H9 (cell line): ENCODE data around the gene KLHL34. TPM values are rescaled to one million over a fixed set of nuclear protein-coding genes. Genes with fewer than 3 reads are reported as not detected.

ENCODE experiments used
- DNase-seq: peaks from one replicate; pipeline ENCODE4 v3.0.0-alpha.2; 2017
- H2AFZ ChIP-seq: one replicate; pipeline ENCODE4 v1.6.1; 2013; ENCODE audit warnings: mild to moderate bottlenecking, low read length, control low read depth, moderate library complexity
- H2AK5ac ChIP-seq: 2 replicates; pipeline ENCODE4 v1.6.1; 2013; ENCODE audit warnings: low read length, control low read depth, mixed read lengths; ENCODE audit not compliant: insufficient read length
- H2BK120ac ChIP-seq: one replicate; pipeline ENCODE4 v1.6.1; 2013; ENCODE audit warnings: low read depth, mild to moderate bottlenecking, low read length, control low read depth, inconsistent platforms; ENCODE audit not compliant: poor library complexity, severe bottlenecking
- H2BK12ac ChIP-seq: 2 replicates; pipeline ENCODE4 v1.6.1; 2013; ENCODE audit warnings: low read length, control low read depth, mixed read lengths, low read depth; ENCODE audit not compliant: insufficient read length
- H2BK15ac ChIP-seq: 2 replicates; pipeline ENCODE4 v1.6.1; 2013; ENCODE audit warnings: low read depth, low read length, control low read depth
- H2BK20ac ChIP-seq: one replicate; pipeline ENCODE4 v1.6.1; 2013; ENCODE audit warnings: low read depth, mild to moderate bottlenecking, low read length, control low read depth, inconsistent platforms; ENCODE audit not compliant: poor library complexity, severe bottlenecking
- H2BK5ac ChIP-seq: 2 replicates; pipeline ENCODE4 v1.6.1; 2013; ENCODE audit warnings: low read length, control low read depth, mixed read lengths; ENCODE audit not compliant: insufficient read length
- H3K14ac ChIP-seq: 2 replicates; pipeline ENCODE4 v1.6.1; 2013; ENCODE audit warnings: low read length, control low read depth; ENCODE audit not compliant: insufficient read depth
- H3K18ac ChIP-seq: 2 replicates; pipeline ENCODE4 v1.6.1; 2013; ENCODE audit warnings: low read depth, mild to moderate bottlenecking, mixed read lengths, low read length, control low read depth; ENCODE audit not compliant: insufficient read length
- H3K23ac ChIP-seq: 2 replicates; pipeline ENCODE4 v1.6.1; 2013; ENCODE audit warnings: low read length, control low read depth, mixed read lengths, low read depth; ENCODE audit not compliant: insufficient read length
- H3K23me2 ChIP-seq: 2 replicates; pipeline ENCODE4 v1.6.1; 2013; ENCODE audit warnings: low read depth, mild to moderate bottlenecking, mixed read lengths, low read length, control low read depth; ENCODE audit not compliant: insufficient read length, poor library complexity, severe bottlenecking
- H3K27ac ChIP-seq: 2 replicates; pipeline ENCODE4 v1.5.1; 2013; ENCODE audit warnings: low read length, control low read depth, mixed read lengths, low read depth; ENCODE audit not compliant: insufficient read length
- H3K27me3 ChIP-seq: 2 replicates; pipeline ENCODE4 v1.6.1; 2013; ENCODE audit warnings: low read length, control low read depth, inconsistent platforms; ENCODE audit not compliant: insufficient read depth
- H3K4ac ChIP-seq: 2 replicates; pipeline ENCODE4 v1.6.1; 2013; ENCODE audit warnings: low read depth, mild to moderate bottlenecking, control low read depth, inconsistent platforms, low read length, moderate library complexity
- H3K4me1 ChIP-seq: 2 replicates; pipeline ENCODE4 v1.6.1; 2013; ENCODE audit warnings: low read length, control low read depth, inconsistent platforms; ENCODE audit not compliant: insufficient read depth
- H3K4me2 ChIP-seq: 2 replicates; pipeline ENCODE4 v1.6.1; 2013; ENCODE audit warnings: low read length, control low read depth, mixed read lengths; ENCODE audit not compliant: insufficient read length, insufficient read depth
- H3K56ac ChIP-seq: 2 replicates; pipeline ENCODE4 v1.6.1; 2013; ENCODE audit warnings: low read depth, mild to moderate bottlenecking, mixed read lengths, low read length, control low read depth; ENCODE audit not compliant: insufficient read length
- H3K79me1 ChIP-seq: 2 replicates; pipeline ENCODE4 v1.6.1; 2013; ENCODE audit warnings: low read depth, mild to moderate bottlenecking, moderate library complexity, low read length, control low read depth, inconsistent platforms; ENCODE audit not compliant: insufficient read depth, poor library complexity, severe bottlenecking
- H3K79me2 ChIP-seq: 2 replicates; pipeline ENCODE4 v1.6.1; 2013; ENCODE audit warnings: low read length, control low read depth, inconsistent platforms; ENCODE audit not compliant: insufficient read depth
- H3K9ac ChIP-seq: 2 replicates; pipeline ENCODE4 v1.6.1; 2013; ENCODE audit warnings: low read length, control low read depth, mixed read lengths; ENCODE audit not compliant: insufficient read length; ENCODE audit errors: extremely low read depth
- H3K9me3 ChIP-seq: one replicate; pipeline ENCODE4 v1.6.1; 2013; ENCODE audit warnings: low read depth, low read length, inconsistent platforms; ENCODE audit not compliant: control insufficient read depth
- H3T11ph ChIP-seq: one replicate; pipeline ENCODE4 v1.6.1; 2013; ENCODE audit warnings: mild to moderate bottlenecking, low read length, control low read depth, inconsistent platforms
- H4K20me1 ChIP-seq: one replicate; pipeline ENCODE4 v1.6.1; 2013; ENCODE audit not compliant: control insufficient read depth, insufficient read length, insufficient read depth
- H4K5ac ChIP-seq: 2 replicates; pipeline ENCODE4 v1.6.1; 2013; ENCODE audit warnings: low read depth, mild to moderate bottlenecking, mixed read lengths, low read length, control low read depth; ENCODE audit not compliant: insufficient read length
- H4K8ac ChIP-seq: replicated peaks from 2 replicates; pipeline ENCODE4 v1.6.1; 2013; ENCODE audit warnings: low read length, control low read depth, mixed read lengths, low read depth; ENCODE audit not compliant: insufficient read length
- H4K91ac ChIP-seq: 2 replicates; pipeline ENCODE4 v1.6.1; 2013; ENCODE audit warnings: low read depth, mild to moderate bottlenecking, moderate library complexity, mixed read lengths, low read length, control low read depth; ENCODE audit not compliant: insufficient read length
- H3K27ac Mint-ChIP-seq, 3 experiments: 2 replicates in 2 of 3; 3 replicates in 1 of 3; pipeline ENCODE4 v1.8.0; 2020 to 2021; ENCODE audit warnings: mixed read lengths in 3 of 3, mild to moderate bottlenecking in 1 of 3, moderate library complexity in 1 of 3
- H3K27me3 Mint-ChIP-seq: 2 replicates; pipeline ENCODE4 v1.8.0; 2021; ENCODE audit warnings: low read depth, mild to moderate bottlenecking, moderate library complexity, mixed read lengths
- H3K36me3 Mint-ChIP-seq, 3 experiments: 2 replicates in 2 of 3; 3 replicates in 1 of 3; pipeline ENCODE4 v1.8.0; 2020 to 2021; ENCODE audit warnings: low read depth in 3 of 3, mixed read lengths in 3 of 3; ENCODE audit not compliant: insufficient read depth in 1 of 3
- H3K4me1 Mint-ChIP-seq, 2 experiments: 2 replicates each; pipeline ENCODE4 v1.8.0; 2020; ENCODE audit warnings: mixed read lengths in 2 of 2
- H3K4me3 Mint-ChIP-seq, 2 experiments: 2 replicates in 1 of 2; 3 replicates in 1 of 2; pipeline ENCODE4 v1.8.0; 2020 to 2021; ENCODE audit warnings: mild to moderate bottlenecking in 2 of 2, mixed read lengths in 2 of 2, moderate library complexity in 1 of 2
- H3K9me3 Mint-ChIP-seq, 2 experiments: 2 replicates in 1 of 2; 3 replicates in 1 of 2; pipeline ENCODE4 v1.8.0; 2020; ENCODE audit warnings: mild to moderate bottlenecking in 2 of 2, mixed read lengths in 2 of 2, moderate library complexity in 1 of 2
- CTCF ChIP-seq: fragments of 200-600 bp; sonication (generic); conservative IDR thresholded peaks from 3 replicates; pipeline ENCODE4 v1.8.0; 2021; ENCODE audit warnings: antibody characterized with exemption, mild to moderate bottlenecking
- WGBS: extraction: QIAGEN DNeasy Blood & Tissue Kit; methylation state at CpG from one replicate; pipeline ENCODE4 v1.1.7; 2013; ENCODE audit warnings: missing lambda C conversion rate, low lambda C conversion rate, mixed read lengths; ENCODE audit not compliant: insufficient read length; ENCODE audit errors: extremely low coverage; 5-methylcytosine and 5-hydroxymethylcytosine counted together
- total RNA-seq: library from RNA; stranded (reverse); gene quantifications from 2 replicates; pipeline ENCODE4 v1.2.1, GENCODE V29; 2021

KLHL34 gene
- total RNA-seq, 1 experiment from 2014 or later, result not detected

- H3K4me2 ChIP-seq, result no peak overlapping the region
- no peak overlapping the region for H3K56ac ChIP-seq
- Mint-ChIP-seq H3K36me3 (peaks cover 0 to 3% (median 2%) of the 10 kb centered on the region in 3 experiments; a peak in 3 of 7 replicates), H3K4me1 (peaks cover 0 to 3% of the 10 kb centered on the region in 2 experiments; a peak in 1 of 4 replicates), H3K9me3 (peaks cover 3 to 31% of the 10 kb centered on the region in 2 experiments; a peak in 4 of 5 replicates), H3K27me3 (no peaks in the 10 kb centered on the region; the same call in 1 of the 2 replicates), H3K27ac (peak overlapping the region in 1 of 3 experiments; percentile 82; a peak in 2 of 7 replicates), H3K4me3 (peak overlapping the region in 1 of 2 experiments; percentile 13; a peak in 2 of 5 replicates)
- no peak overlapping the region for H3K9ac ChIP-seq
- H3K79me1 ChIP-seq, result no peaks in the 10 kb centered on the region
- H3K9me3 ChIP-seq, result peaks cover 16% of the 10 kb centered on the region
- H2BK120ac ChIP-seq, result no peak overlapping the region
- H3K4ac ChIP-seq, result no peak overlapping the region
- H2BK5ac ChIP-seq, result no peak overlapping the region
- H3K23ac ChIP-seq, result no peak overlapping the region
- no peak for TF ChIP-seq CTCF
- no peaks in the 10 kb centered on the region for H4K20me1 ChIP-seq
- no peak overlapping the region for H3T11ph ChIP-seq
- H3K27me3 ChIP-seq, result no peaks in the 10 kb centered on the region
- H2BK15ac ChIP-seq, result no peak overlapping the region
- H4K91ac ChIP-seq, result no peak overlapping the region
- H3K23me2 ChIP-seq, result no peaks in the 10 kb centered on the region
- no peak overlapping the region for H4K5ac ChIP-seq
- no peak overlapping the region for H2AK5ac ChIP-seq
- no peak overlapping the region for H2BK12ac ChIP-seq
- no peaks in the 10 kb centered on the region for H3K79me2 ChIP-seq
- no peak overlapping the region for H2BK20ac ChIP-seq
- H4K8ac ChIP-seq, result no peak overlapping the region
- H3K14ac ChIP-seq, result no peak overlapping the region
- no peaks in the 10 kb centered on the region for H3K4me1 ChIP-seq
- WGBS, result no CpG with 5 or more reads among the region's 3 CpGs
- DNase-seq, result no peak
- H3K18ac ChIP-seq, result no peak overlapping the region
- H2AFZ ChIP-seq, result no peak overlapping the region
- H3K27ac ChIP-seq, result no peak overlapping the region
Measured at GRCh38 chrX:21659320-21659719, 1.2 kb upstream of the KLHL34 start.
